HepG2 (cell line): ENCODE results near the gene FUOM. TPM values are rescaled to one million over a fixed set of nuclear protein-coding genes. Genes with fewer than 3 reads are reported as not detected.

Experiments
- ETV6 ChIP-seq: sonication (generic); formaldehyde crosslinking; conservative IDR thresholded peaks from 2 replicates; pipeline ENCODE4 v1.4.0; 2020; ENCODE audit warnings: missing genetic modification reagents
- GATAD1 ChIP-seq: IDR thresholded peaks from 2 replicates; pipeline ENCODE4 v1.6.1; 2016; ENCODE audit warnings: missing genetic modification reagents, missing compliant biosample characterization
- GFI1 ChIP-seq: sonication (generic); formaldehyde crosslinking; IDR thresholded peaks from 2 replicates; pipeline ENCODE4 v1.5.0; 2020; ENCODE audit warnings: missing genetic modification reagents, mild to moderate bottlenecking, borderline replicate concordance
- HOXA9 ChIP-seq: sonication (generic); formaldehyde crosslinking; IDR thresholded peaks from 2 replicates; pipeline ENCODE4 v1.8.1; 2022; ENCODE audit warnings: missing genetic modification reagents, mild to moderate bottlenecking, moderate library complexity, borderline replicate concordance
- KLF9 ChIP-seq: IDR thresholded peaks from 2 replicates; pipeline ENCODE4 v1.6.1; 2016; ENCODE audit warnings: low read depth
- NCOA1 ChIP-seq: sonication (generic); formaldehyde crosslinking; IDR thresholded peaks from 2 replicates; pipeline ENCODE4 v1.9.0; 2021; ENCODE audit warnings: missing genetic modification reagents
- NKX3-1 ChIP-seq: sonication (generic); formaldehyde crosslinking; IDR thresholded peaks from 2 replicates; pipeline ENCODE4 v1.5.0; 2020; ENCODE audit warnings: missing genetic modification reagents
- PHF20 ChIP-seq: sonication (generic); formaldehyde crosslinking; IDR thresholded peaks from 2 replicates; pipeline ENCODE4 v1.5.0; 2020; ENCODE audit warnings: mild to moderate bottlenecking, missing genetic modification reagents
- SMAD3 ChIP-seq: sonication (generic); formaldehyde crosslinking; IDR thresholded peaks from 2 replicates; pipeline ENCODE4 v1.4.0; 2020; ENCODE audit warnings: missing genetic modification reagents
- YEATS4 ChIP-seq: sonication (generic); formaldehyde crosslinking; IDR thresholded peaks from 2 replicates; pipeline ENCODE4 v1.4.0; 2020; ENCODE audit warnings: missing genetic modification reagents, borderline replicate concordance
- ZFP82 ChIP-seq: sonication (generic); formaldehyde crosslinking; IDR thresholded peaks from 2 replicates; pipeline ENCODE4 v1.5.1; 2020; ENCODE audit warnings: mild to moderate bottlenecking, missing genetic modification reagents, borderline replicate concordance
- ZMAT3 ChIP-seq: sonication (generic); formaldehyde crosslinking; conservative IDR thresholded peaks from 2 replicates; pipeline ENCODE4 v1.7.0; 2021; ENCODE audit warnings: missing genetic modification reagents
- ZNF136 ChIP-seq: sonication (generic); formaldehyde crosslinking; IDR thresholded peaks from 2 replicates; pipeline ENCODE4 v1.8.1; 2022; ENCODE audit warnings: low read depth, mild to moderate bottlenecking, moderate library complexity, missing genetic modification reagents
- ZNF160 ChIP-seq: sonication (generic); formaldehyde crosslinking; IDR thresholded peaks from 2 replicates; pipeline ENCODE4 v1.8.0; 2022; ENCODE audit warnings: mild to moderate bottlenecking, inconsistent platforms, missing genetic modification reagents
- ZNF451 ChIP-seq: sonication (generic); formaldehyde crosslinking; IDR thresholded peaks from 2 replicates; pipeline ENCODE4 v1.5.0; 2020; ENCODE audit warnings: mild to moderate bottlenecking, missing genetic modification reagents
- ZSCAN22 ChIP-seq: sonication (generic); formaldehyde crosslinking; IDR thresholded peaks from 2 replicates; pipeline ENCODE4 v1.4.0; 2020; ENCODE audit warnings: mild to moderate bottlenecking, missing genetic modification reagents
- polyA plus RNA-seq, 8 experiments: library from polyadenylated mRNA; depleted of rRNA in 3 of 8; stranded (reverse) in 7 of 8; unstranded in 1 of 8; fragments of >200 nt; fragmentation: Illumina TruSeq in 4 of 8; extraction: Trizol in 4 of 8; gene quantifications; 2 replicates each; pipeline versions ENCODE4 v1.2.1 to v1.2.3, GENCODE V29; 2011 to 2016; ENCODE audit warnings: low read depth in 4 of 8, missing spikeins in 1 of 8, mixed read lengths in 1 of 8; ENCODE audit not compliant: insufficient read depth in 1 of 8
- total RNA-seq, 5 experiments: library from RNA; depleted of rRNA; stranded (reverse); fragments of >200 nt; fragmentation: Illumina TruSeq; extraction: Trizol; gene quantifications; 2 replicates each; pipeline ENCODE4 v1.2.3, GENCODE V29; 2016; ENCODE audit warnings: low read depth in 1 of 5
- TF ChIP-seq, protein P1 (sequence below): sonication (generic); formaldehyde crosslinking; IDR thresholded peaks from 2 replicates; pipeline ENCODE4 v1.4.0; 2020; ENCODE audit warnings: mild to moderate bottlenecking, missing genetic modification reagents
- TF ChIP-seq, protein P2 (sequence below): sonication (generic); formaldehyde crosslinking; IDR thresholded peaks from 2 replicates; pipeline ENCODE4 v1.9.0; 2022; ENCODE audit warnings: missing genetic modification reagents, mild to moderate bottlenecking, borderline replicate concordance
- TF ChIP-seq, protein P3 (sequence below): sonication (generic); formaldehyde crosslinking; IDR thresholded peaks from 2 replicates; pipeline ENCODE4 v1.4.0; 2020; ENCODE audit warnings: low read depth, missing genetic modification reagents
- TF ChIP-seq, protein P4 (sequence below): sonication (generic); formaldehyde crosslinking; IDR thresholded peaks from 2 replicates; pipeline ENCODE4 v1.4.0; 2020; ENCODE audit warnings: mild to moderate bottlenecking, missing genetic modification reagents

FUOM gene
- total and polyA plus RNA-seq, 2 of the 13 experiments (the other 11 are each of a cell fraction or from before 2014, with no cell fraction given): 27.5 to 60.4 TPM

DNA sequence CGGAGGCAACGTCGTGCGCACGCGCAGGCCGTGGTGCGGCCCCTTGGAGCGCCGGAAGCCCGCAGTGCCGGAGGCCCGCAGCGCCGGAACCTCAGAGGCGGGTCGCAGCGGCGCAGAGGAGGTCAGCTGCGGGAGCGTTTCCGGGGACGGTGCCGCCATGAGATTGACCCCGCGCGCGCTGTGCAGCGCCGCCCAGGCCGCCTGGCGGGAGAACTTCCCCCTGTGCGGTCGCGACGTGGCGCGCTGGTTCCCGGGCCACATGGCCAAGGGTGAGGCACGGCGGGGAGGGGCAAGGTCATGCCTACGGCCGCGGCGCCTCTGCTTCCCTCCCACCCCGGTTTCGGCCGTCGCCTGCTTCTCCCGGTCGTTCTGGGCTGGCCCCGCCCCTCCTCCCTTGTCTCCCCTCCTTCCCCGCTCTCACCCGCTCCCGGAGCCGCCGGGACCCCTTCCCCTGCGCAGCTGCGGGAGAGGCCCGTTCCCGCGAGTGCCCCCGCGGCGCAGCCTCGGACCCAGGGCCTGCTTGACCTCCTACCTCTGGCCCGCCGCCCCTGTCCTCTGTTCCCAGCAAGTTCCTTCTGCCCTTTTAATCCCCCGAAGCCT lies 36.3 kb upstream of the FUOM start, which contains the start of gene MTG1 (continued):
- TF ChIP-seq GFI1: peak; percentile 84
- TF ChIP-seq KLF9 (CRISPR knock-in tag): no peak
- peak; percentile 76 for TF ChIP-seq SMAD3 (CRISPR knock-in tag)
- no peak for TF ChIP-seq ZSCAN22 (CRISPR knock-in tag)
- TF ChIP-seq, protein P1, sequence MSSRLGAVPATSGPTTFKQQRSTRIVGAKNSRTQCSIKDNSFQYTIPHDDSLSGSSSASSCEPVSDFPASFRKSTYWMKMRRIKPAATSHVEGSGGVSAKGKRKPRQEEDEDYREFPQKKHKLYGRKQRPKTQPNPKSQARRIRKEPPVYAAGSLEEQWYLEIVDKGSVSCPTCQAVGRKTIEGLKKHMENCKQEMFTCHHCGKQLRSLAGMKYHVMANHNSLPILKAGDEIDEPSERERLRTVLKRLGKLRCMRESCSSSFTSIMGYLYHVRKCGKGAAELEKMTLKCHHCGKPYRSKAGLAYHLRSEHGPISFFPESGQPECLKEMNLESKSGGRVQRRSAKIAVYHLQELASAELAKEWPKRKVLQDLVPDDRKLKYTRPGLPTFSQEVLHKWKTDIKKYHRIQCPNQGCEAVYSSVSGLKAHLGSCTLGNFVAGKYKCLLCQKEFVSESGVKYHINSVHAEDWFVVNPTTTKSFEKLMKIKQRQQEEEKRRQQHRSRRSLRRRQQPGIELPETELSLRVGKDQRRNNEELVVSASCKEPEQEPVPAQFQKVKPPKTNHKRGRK (CRISPR knock-in tag): no peak
- TF ChIP-seq YEATS4 (CRISPR knock-in tag): peak; percentile 97
- TF ChIP-seq HOXA9 (CRISPR knock-in tag): no peak
- peak; percentile 91 for TF ChIP-seq GATAD1 (CRISPR knock-in tag)
- TF ChIP-seq ZNF451 (CRISPR knock-in tag): no peak
- TF ChIP-seq, protein P2, sequence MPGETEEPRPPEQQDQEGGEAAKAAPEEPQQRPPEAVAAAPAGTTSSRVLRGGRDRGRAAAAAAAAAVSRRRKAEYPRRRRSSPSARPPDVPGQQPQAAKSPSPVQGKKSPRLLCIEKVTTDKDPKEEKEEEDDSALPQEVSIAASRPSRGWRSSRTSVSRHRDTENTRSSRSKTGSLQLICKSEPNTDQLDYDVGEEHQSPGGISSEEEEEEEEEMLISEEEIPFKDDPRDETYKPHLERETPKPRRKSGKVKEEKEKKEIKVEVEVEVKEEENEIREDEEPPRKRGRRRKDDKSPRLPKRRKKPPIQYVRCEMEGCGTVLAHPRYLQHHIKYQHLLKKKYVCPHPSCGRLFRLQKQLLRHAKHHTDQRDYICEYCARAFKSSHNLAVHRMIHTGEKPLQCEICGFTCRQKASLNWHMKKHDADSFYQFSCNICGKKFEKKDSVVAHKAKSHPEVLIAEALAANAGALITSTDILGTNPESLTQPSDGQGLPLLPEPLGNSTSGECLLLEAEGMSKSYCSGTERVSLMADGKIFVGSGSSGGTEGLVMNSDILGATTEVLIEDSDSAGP: peak; percentile 94; the same call in 1 of the 2 replicates
- peak; percentile 66; the same call in 1 of the 2 replicates for TF ChIP-seq ZMAT3 (CRISPR knock-in tag)
- no peak for TF ChIP-seq ETV6
- TF ChIP-seq PHF20 (CRISPR knock-in tag): peak; percentile 95
- TF ChIP-seq ZFP82 (CRISPR knock-in tag): peak; percentile 97; the same call in 1 of the 2 replicates
- TF ChIP-seq, protein P3, sequence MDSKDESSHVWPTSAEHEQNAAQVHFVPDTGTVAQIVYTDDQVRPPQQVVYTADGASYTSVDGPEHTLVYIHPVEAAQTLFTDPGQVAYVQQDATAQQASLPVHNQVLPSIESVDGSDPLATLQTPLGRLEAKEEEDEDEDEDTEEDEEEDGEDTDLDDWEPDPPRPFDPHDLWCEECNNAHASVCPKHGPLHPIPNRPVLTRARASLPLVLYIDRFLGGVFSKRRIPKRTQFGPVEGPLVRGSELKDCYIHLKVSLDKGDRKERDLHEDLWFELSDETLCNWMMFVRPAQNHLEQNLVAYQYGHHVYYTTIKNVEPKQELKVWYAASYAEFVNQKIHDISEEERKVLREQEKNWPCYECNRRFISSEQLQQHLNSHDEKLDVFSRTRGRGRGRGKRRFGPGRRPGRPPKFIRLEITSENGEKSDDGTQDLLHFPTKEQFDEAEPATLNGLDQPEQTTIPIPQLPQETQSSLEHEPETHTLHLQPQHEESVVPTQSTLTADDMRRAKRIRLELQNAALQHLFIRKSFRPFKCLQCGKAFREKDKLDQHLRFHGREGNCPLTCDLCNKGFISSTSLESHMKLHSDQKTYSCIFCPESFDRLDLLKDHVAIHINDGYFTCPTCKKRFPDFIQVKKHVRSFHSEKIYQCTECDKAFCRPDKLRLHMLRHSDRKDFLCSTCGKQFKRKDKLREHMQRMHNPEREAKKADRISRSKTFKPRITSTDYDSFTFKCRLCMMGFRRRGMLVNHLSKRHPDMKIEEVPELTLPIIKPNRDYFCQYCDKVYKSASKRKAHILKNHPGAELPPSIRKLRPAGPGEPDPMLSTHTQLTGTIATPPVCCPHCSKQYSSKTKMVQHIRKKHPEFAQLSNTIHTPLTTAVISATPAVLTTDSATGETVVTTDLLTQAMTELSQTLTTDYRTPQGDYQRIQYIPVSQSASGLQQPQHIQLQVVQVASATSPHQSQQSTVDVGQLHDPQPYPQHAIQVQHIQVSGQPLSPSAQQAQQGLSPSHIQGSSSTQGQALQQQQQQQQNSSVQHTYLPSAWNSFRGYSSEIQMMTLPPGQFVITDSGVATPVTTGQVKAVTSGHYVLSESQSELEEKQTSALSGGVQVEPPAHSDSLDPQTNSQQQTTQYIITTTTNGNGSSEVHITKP (CRISPR knock-in tag): no peak
- TF ChIP-seq NCOA1 (CRISPR knock-in tag): 0 out of 2 replicates have a peak, but pooled peaks have one; percentile 78
- TF ChIP-seq ZNF160: peak; percentile 90; the same call in 1 of the 2 replicates
- peak; percentile 72; the same call in 1 of the 2 replicates for TF ChIP-seq NKX3-1 (CRISPR knock-in tag)
- TF ChIP-seq ZNF136: no peak
- TF ChIP-seq, protein P4, sequence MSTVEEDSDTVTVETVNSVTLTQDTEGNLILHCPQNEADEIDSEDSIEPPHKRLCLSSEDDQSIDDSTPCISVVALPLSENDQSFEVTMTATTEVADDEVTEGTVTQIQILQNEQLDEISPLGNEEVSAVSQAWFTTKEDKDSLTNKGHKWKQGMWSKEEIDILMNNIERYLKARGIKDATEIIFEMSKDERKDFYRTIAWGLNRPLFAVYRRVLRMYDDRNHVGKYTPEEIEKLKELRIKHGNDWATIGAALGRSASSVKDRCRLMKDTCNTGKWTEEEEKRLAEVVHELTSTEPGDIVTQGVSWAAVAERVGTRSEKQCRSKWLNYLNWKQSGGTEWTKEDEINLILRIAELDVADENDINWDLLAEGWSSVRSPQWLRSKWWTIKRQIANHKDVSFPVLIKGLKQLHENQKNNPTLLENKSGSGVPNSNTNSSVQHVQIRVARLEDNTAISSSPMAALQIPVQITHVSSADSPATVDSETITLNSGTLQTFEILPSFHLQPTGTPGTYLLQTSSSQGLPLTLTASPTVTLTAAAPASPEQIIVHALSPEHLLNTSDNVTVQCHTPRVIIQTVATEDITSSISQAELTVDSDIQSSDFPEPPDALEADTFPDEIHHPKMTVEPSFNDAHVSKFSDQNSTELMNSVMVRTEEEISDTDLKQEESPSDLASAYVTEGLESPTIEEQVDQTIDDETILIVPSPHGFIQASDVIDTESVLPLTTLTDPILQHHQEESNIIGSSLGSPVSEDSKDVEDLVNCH: no peak
